H54 (cell line): ENCODE measurements around the gene EOLA2.
"Not testable (repeated sequence)": the region's sequence is repeated elsewhere in the genome, so short reads cannot be mapped to it uniquely, and the experiment has no call there.

ENCODE experiments used
- DNase-seq: peaks from one replicate; pipeline ENCODE4 v3.0.0; 2011; ENCODE audit warnings: low spot score, mixed read lengths; ENCODE audit not compliant: insufficient read length
- FAIRE-seq: peaks from 3 replicates; lab custom pipeline; 2011; peaks lifted over from hg19 to GRCh38; lab: Jason Lieb, UNC
- POLR2A ChIP-seq: IDR thresholded peaks from 2 replicates; pipeline ENCODE4 v1.6.1; 2011; ENCODE audit warnings: low read depth, mild to moderate bottlenecking, low read length

EOLA2 gene

GRCh38 chrX:149916745-149917392, 21.4 kb downstream of the EOLA2 start:
- FAIRE-seq = no peak
- no peak for DNase-seq
- no peak for TF ChIP-seq POLR2A

GRCh38 chrX:149910178-149910695, 28.1 kb downstream of the EOLA2 start:
- no peak for FAIRE-seq
- no peak for DNase-seq
- no peak for TF ChIP-seq POLR2A

GRCh38 chrX:149909324-149910177, 28.7 kb downstream of the EOLA2 start:
- no peak for TF ChIP-seq POLR2A
- DNase-seq (no peak), FAIRE-seq (no peak)

- no peak for TF ChIP-seq POLR2A
- FAIRE-seq (no peak), DNase-seq (no peak)
These were observed 29.6 kb downstream of the EOLA2 start for GRCh38 chrX:149908727-149909126.

- TF ChIP-seq POLR2A = no peak
- FAIRE-seq (no peak), DNase-seq (no peak)
These were observed 30.0 kb downstream of the EOLA2 start for GRCh38 chrX:149908308-149908707.

GRCh38 chrX:149903889-149904748, 34.2 kb downstream of the EOLA2 start:
- no peak for TF ChIP-seq POLR2A
- FAIRE-seq (no peak), DNase-seq (no peak)

- no peak for TF ChIP-seq POLR2A
- no peak for DNase-seq
- no peak for FAIRE-seq
These were observed 39.7 kb downstream of the EOLA2 start for GRCh38 chrX:149898554-149898953.

GRCh38 chrX:149890828-149891227, 47.5 kb downstream of the EOLA2 start:
- not testable (repeated sequence) for DNase-seq, FAIRE-seq
